IPS-20b (cell line): Measurements from ENCODE around the gene EIF4H.

ENCODE experiments used
- H3K27ac ChIP-seq: one replicate; pipeline ENCODE4 v1.5.1; 2013; ENCODE audit warnings: low read length
- H3K27me3 ChIP-seq: 2 replicates; pipeline ENCODE4 v1.6.1; 2013; ENCODE audit warnings: mild to moderate bottlenecking, low read length, inconsistent platforms; ENCODE audit not compliant: insufficient read depth
- H3K36me3 ChIP-seq: 2 replicates; pipeline ENCODE4 v1.6.1; 2013; ENCODE audit warnings: low read depth, mild to moderate bottlenecking, inconsistent platforms, low read length, moderate library complexity; ENCODE audit not compliant: insufficient read depth
- H3K4me1 ChIP-seq: 2 replicates; pipeline ENCODE4 v1.6.1; 2013; ENCODE audit warnings: mild to moderate bottlenecking, control low read depth, inconsistent platforms, low read length, moderate library complexity; ENCODE audit not compliant: insufficient read depth
- H3K4me3 ChIP-seq: 2 replicates; pipeline ENCODE4 v1.5.1; 2013; ENCODE audit warnings: mild to moderate bottlenecking, low read length, inconsistent platforms
- H3K9ac ChIP-seq: 2 replicates; pipeline ENCODE4 v1.6.1; 2013; ENCODE audit warnings: low read depth, mild to moderate bottlenecking, inconsistent platforms, low read length, moderate library complexity
- H3K9me3 ChIP-seq: 2 replicates; pipeline ENCODE4 v1.6.1; 2013; ENCODE audit warnings: mild to moderate bottlenecking, low read depth, low read length, inconsistent platforms; ENCODE audit not compliant: insufficient read depth

The EIF4H gene

GRCh38 chr7:74178632-74179031, 4.5 kb downstream of the EIF4H start:
- Histone ChIP-seq H3K27me3 (no peaks in the 10 kb centered on the region), H3K36me3 (peaks cover 59% of the 10 kb centered on the region), H3K9ac (no peak overlapping the region), H3K27ac (no peak overlapping the region), H3K4me1 (peaks cover 6% of the 10 kb centered on the region), H3K4me3 (no peak overlapping the region), H3K9me3 (no peaks in the 10 kb centered on the region)

GRCh38 chr7:74179935-74180604, 5.9 kb downstream of the EIF4H start:
- no peak overlapping the region for H3K27ac ChIP-seq
- H3K9ac ChIP-seq = no peak overlapping the region
- peaks cover 13% of the 10 kb centered on the region for H3K4me1 ChIP-seq
- peaks cover 71% of the 10 kb centered on the region for H3K36me3 ChIP-seq
- H3K9me3 ChIP-seq = no peaks in the 10 kb centered on the region
- no peaks in the 10 kb centered on the region for H3K27me3 ChIP-seq
- H3K4me3 ChIP-seq = no peak overlapping the region

- peaks cover 76% of the 10 kb centered on the region for H3K36me3 ChIP-seq
- H3K4me3 ChIP-seq = no peak overlapping the region
- H3K27ac ChIP-seq = no peak overlapping the region
- H3K9me3 ChIP-seq = no peaks in the 10 kb centered on the region
- peaks cover 9% of the 10 kb centered on the region for H3K4me1 ChIP-seq
- H3K27me3 ChIP-seq = no peaks in the 10 kb centered on the region
- H3K9ac ChIP-seq = no peak overlapping the region
Measured at GRCh38 chr7:74180866-74181265, 6.7 kb downstream of the EIF4H start.

DNA sequence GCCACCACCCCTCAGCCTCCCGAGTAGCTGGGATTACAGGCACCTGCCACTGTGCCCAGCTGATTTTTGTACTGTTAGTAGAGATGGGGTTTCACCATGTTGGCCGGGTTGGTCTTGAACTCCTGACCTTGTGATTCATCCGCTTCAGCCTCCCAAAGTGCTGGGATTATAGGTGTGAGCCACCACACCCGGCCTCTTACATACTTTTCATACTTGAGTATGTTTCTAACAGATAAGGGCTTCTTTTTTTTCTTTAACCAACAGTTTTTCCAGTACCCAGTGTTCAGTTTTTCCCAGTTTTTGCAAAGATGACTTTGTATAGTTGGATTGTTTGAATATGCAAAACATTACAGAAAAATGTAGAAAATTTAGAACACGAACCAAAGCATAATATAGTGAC, 7.7 kb downstream of the EIF4H start:
- peaks cover 8% of the 10 kb centered on the region; the same call in 1 of the 2 replicates for H3K4me1 ChIP-seq
- no peak overlapping the region for H3K9ac ChIP-seq
- no peaks in the 10 kb centered on the region for H3K27me3 ChIP-seq
- peaks cover 74% of the 10 kb centered on the region for H3K36me3 ChIP-seq
- H3K4me3 ChIP-seq = no peak overlapping the region
- no peak overlapping the region for H3K27ac ChIP-seq
- no peaks in the 10 kb centered on the region for H3K9me3 ChIP-seq

GRCh38 chr7:74182453-74183090, 8.4 kb downstream of the EIF4H start:
- Histone ChIP-seq H3K4me1 (0 out of 2 replicates have a peak, but pooled peaks cover 8% of the 10 kb centered on the region), H3K27ac (no peak overlapping the region)

DNA sequence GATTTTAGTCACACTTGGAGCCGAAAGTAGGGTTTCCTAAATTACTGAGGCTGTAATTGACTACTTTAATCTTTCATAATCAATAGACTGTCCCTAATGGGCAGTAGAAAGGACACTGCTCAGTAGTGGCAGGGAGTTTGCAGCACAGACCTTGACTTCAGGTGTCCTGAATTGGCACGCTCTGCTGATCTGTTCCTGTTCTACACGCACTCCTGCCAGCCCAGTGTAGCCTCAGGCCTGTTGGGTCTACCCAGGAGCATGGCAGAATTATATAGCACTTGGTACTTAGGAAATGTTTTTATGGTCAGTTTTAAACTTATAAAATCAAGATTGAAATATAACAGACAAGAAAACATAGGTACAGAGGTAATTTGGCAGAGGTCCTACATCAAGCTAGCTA, 9.0 kb downstream of the EIF4H start:
- Histone ChIP-seq H3K27ac (no peak overlapping the region), H3K36me3 (peaks cover 74% of the 10 kb centered on the region), H3K4me1 (0 out of 2 replicates have a peak, but pooled peaks cover 8% of the 10 kb centered on the region)

More at GRCh38 chr7:74182453-74183090, 8.4 kb downstream of the EIF4H start:
- H3K4me3 ChIP-seq = no peak overlapping the region
- H3K9me3 ChIP-seq = no peaks in the 10 kb centered on the region
- H3K9ac ChIP-seq = no peak overlapping the region
- H3K27me3 ChIP-seq = no peaks in the 10 kb centered on the region
- H3K36me3 ChIP-seq = peaks cover 74% of the 10 kb centered on the region

GRCh38 chr7:74183653-74184450, 9.7 kb downstream of the EIF4H start:
- Histone ChIP-seq H3K36me3 (peaks cover 76% of the 10 kb centered on the region), H3K27ac (no peak overlapping the region), H3K9me3 (no peaks in the 10 kb centered on the region), H3K9ac (no peak overlapping the region), H3K4me1 (0 out of 2 replicates have a peak, but pooled peaks cover 8% of the 10 kb centered on the region), H3K27me3 (no peaks in the 10 kb centered on the region), H3K4me3 (no peak overlapping the region)

More for the DNA sequence above, 9.0 kb downstream of the EIF4H start:
- no peaks in the 10 kb centered on the region for H3K9me3 ChIP-seq
- H3K9ac ChIP-seq = no peak overlapping the region
- no peak overlapping the region for H3K4me3 ChIP-seq
- no peaks in the 10 kb centered on the region for H3K27me3 ChIP-seq

GRCh38 chr7:74185016-74185415, 10.9 kb downstream of the EIF4H start:
- H3K27me3 ChIP-seq = no peaks in the 10 kb centered on the region
- H3K4me3 ChIP-seq = no peak overlapping the region
- H3K4me1 ChIP-seq = 0 out of 2 replicates have a peak, but pooled peaks cover 8% of the 10 kb centered on the region
- no peaks in the 10 kb centered on the region for H3K9me3 ChIP-seq
- H3K27ac ChIP-seq = no peak overlapping the region
- H3K36me3 ChIP-seq = peaks cover 76% of the 10 kb centered on the region
- H3K9ac ChIP-seq = no peak overlapping the region

- Histone ChIP-seq H3K9ac (no peak overlapping the region), H3K36me3 (peaks cover 76% of the 10 kb centered on the region), H3K27ac (no peak overlapping the region), H3K27me3 (no peaks in the 10 kb centered on the region), H3K9me3 (no peaks in the 10 kb centered on the region), H3K4me1 (0 out of 2 replicates have a peak, but pooled peaks cover 8% of the 10 kb centered on the region), H3K4me3 (no peak overlapping the region)
Measured at GRCh38 chr7:74185636-74186035, 11.5 kb downstream of the EIF4H start.

DNA sequence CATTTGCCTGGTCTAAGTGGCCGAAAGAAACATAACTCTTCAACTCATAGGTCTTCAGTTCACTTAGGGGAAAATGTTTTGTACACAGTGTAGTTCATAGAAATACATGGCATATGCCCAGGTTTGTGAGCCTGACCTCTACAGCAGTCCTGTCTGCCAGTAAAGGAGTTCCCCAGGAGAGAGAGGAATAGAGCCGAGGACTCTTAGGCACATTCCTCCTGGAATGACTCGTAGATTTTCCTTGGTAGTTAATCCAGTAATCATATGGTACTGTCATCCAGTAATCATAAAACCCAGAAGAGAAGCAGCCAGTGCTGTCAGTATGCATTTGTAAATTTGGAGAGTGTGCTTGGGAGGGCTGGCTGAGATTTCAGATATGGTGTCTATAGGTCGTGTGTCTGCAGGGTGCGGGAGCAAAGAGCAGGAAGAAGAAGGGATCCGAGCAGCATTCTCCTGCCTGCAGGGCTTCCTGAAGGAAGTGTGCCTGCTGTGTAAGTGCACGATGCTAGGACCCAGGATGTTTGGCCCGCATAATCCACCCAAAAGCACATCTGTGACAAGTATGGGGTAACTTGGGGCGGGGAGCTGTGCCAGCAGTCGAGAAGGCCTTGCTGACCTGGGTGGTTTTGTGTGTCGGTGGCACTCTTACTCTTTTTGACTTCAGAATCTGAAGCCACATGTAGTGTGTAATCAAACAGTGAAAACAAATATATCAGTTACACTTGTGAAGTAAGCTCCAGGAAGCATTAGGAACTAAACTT, 13.9 kb downstream of the EIF4H start:
- Histone ChIP-seq H3K27me3 (no peaks in the 10 kb centered on the region), H3K27ac (no peak overlapping the region), H3K9me3 (no peaks in the 10 kb centered on the region), H3K4me3 (no peak overlapping the region), H3K9ac (no peak overlapping the region), H3K4me1 (0 out of 2 replicates have a peak, but pooled peaks cover 8% of the 10 kb centered on the region), H3K36me3 (peaks cover 89% of the 10 kb centered on the region)

- no peak overlapping the region for H3K27ac ChIP-seq
- H3K27me3 ChIP-seq = no peaks in the 10 kb centered on the region
- no peak overlapping the region for H3K4me3 ChIP-seq
- H3K9ac ChIP-seq = no peak overlapping the region
- H3K9me3 ChIP-seq = no peaks in the 10 kb centered on the region
- no peaks in the 10 kb centered on the region for H3K4me1 ChIP-seq
- peaks cover 95% of the 10 kb centered on the region for H3K36me3 ChIP-seq
Measured at GRCh38 chr7:74190259-74190658, 16.1 kb downstream of the EIF4H start.
